Measurements from ENCODE around the gene MYL6B.

GRCh38 chr12:56141946-56142784 lies 10.2 kb upstream of the MYL6B start:
- no peak for TF ChIP-seq CTCF (conservative IDR thresholded peaks at IDR 0.05)
- no peak for TF ChIP-seq ZFX (IDR thresholded peaks at IDR 0.05)
